ENCODE measurements around the gene MLNR.
A peak's percentile ranks its signal among the peaks of the same experiment; 100 is the strongest.

MLNR gene

GRCh38 chr13:49235856-49236431, 15.8 kb downstream of the MLNR start:
- no peak for DNase-seq (ENCODE audit: low read depth in 1 of 2, low spot score in 1 of 2)
- no peak for TF ChIP-seq POLR2AphosphoS5 (IDR thresholded peaks at IDR 0.05; ENCODE audit: low read depth)
- TF ChIP-seq REST (IDR thresholded peaks at IDR 0.05; ENCODE audit: insufficient replicate concordance, low read depth) = no peak
- no peak for TF ChIP-seq GABPA (IDR thresholded peaks at IDR 0.05; ENCODE audit: low read depth)
- TF ChIP-seq CTCF (IDR thresholded peaks at IDR 0.05; ENCODE audit: insufficient read depth, low read length) = no peak
- no peak for TF ChIP-seq SPI1 (IDR thresholded peaks at IDR 0.05; ENCODE audit: borderline replicate concordance, low read depth)

GRCh38 chr13:49238621-49239020, 18.5 kb downstream of the MLNR start:
- Histone ChIP-seq H3K27ac (replicated peaks) (no peak overlapping the region), H3K4me3 (replicated peaks; ENCODE audit: insufficient read depth, low read length) (no peak overlapping the region), H3K27me3 (ENCODE audit: insufficient read depth, poor library complexity, severe bottlenecking) (no peaks in the 10 kb centered on the region)
- TF ChIP-seq CTCF (IDR thresholded peaks at IDR 0.05; ENCODE audit: insufficient read depth, low read length) (no peak), SPI1 (IDR thresholded peaks at IDR 0.05; ENCODE audit: borderline replicate concordance, low read depth) (no peak), POLR2AphosphoS5 (IDR thresholded peaks at IDR 0.05; ENCODE audit: low read depth) (no peak), REST (IDR thresholded peaks at IDR 0.05; ENCODE audit: insufficient replicate concordance, low read depth) (no peak), GABPA (IDR thresholded peaks at IDR 0.05; ENCODE audit: low read depth) (no peak)
- DNase-seq (ENCODE audit: low read depth in 1 of 2, low spot score in 1 of 2) = no peak

More at GRCh38 chr13:49235856-49236431, 15.8 kb downstream of the MLNR start:
- no peak overlapping the region for H3K4me3 ChIP-seq (replicated peaks; ENCODE audit: insufficient read depth, low read length)
- no peaks in the 10 kb centered on the region for H3K27me3 ChIP-seq (ENCODE audit: insufficient read depth, poor library complexity, severe bottlenecking)
- no peak overlapping the region for H3K27ac ChIP-seq (replicated peaks)

GRCh38 chr13:49240017-49240416, 19.9 kb downstream of the MLNR start:
- DNase-seq (ENCODE audit: low read depth in 1 of 2, low spot score in 1 of 2) = peak in 1 of 2 experiments; percentile 48
- no peaks in the 10 kb centered on the region for H3K27me3 ChIP-seq (ENCODE audit: insufficient read depth, poor library complexity, severe bottlenecking)
- H3K4me3 ChIP-seq (replicated peaks; ENCODE audit: insufficient read depth, low read length) = no peak overlapping the region
- TF ChIP-seq POLR2AphosphoS5 (IDR thresholded peaks at IDR 0.05; ENCODE audit: low read depth) = no peak
- peak; percentile 58 for TF ChIP-seq CTCF (IDR thresholded peaks at IDR 0.05; ENCODE audit: insufficient read depth, low read length)
- no peak for TF ChIP-seq REST (IDR thresholded peaks at IDR 0.05; ENCODE audit: insufficient replicate concordance, low read depth)
- H3K27ac ChIP-seq (replicated peaks) = no peak overlapping the region
